ENCODE data around the gene CYTH4. TPM values are rescaled to one million over a fixed set of nuclear protein-coding genes. Genes with fewer than 3 reads are reported as not detected.

CYTH4 gene
- total RNA-seq, 4 donors from 2014 or later, result 5.1 to 27.3 (median 9.4) TPM

- H3K27me3 ChIP-seq, result peaks cover 0 to 40% (median 0%) of the 10 kb centered on the region in 4 donors
- H3K9me3 ChIP-seq, result no peaks in the 10 kb centered on the region
- no peak overlapping the region for H3K4me3 ChIP-seq
- no peak for DNase-seq (ENCODE audit: extremely low spot score)
- H3K4me1 ChIP-seq, result no peaks in the 10 kb centered on the region
- 92% methylated on average over 4 of the region's 4 CpGs for WGBS
- intact Hi-C loops (cut with DNase I), result no loop called here
- H3K36me3 ChIP-seq, result no peaks in the 10 kb centered on the region
- no peak overlapping the region for H3K27ac ChIP-seq (replicated peaks in 1 of 4)
- TF ChIP-seq EP300 (IDR thresholded peaks at IDR 0.05), result no peak
- TF ChIP-seq CTCF (IDR thresholded peaks at IDR 0.05), result no peak
- TF ChIP-seq POLR2AphosphoS5 (IDR thresholded peaks at IDR 0.05), result no peak
- TF ChIP-seq POLR2A (IDR thresholded peaks at IDR 0.05; ENCODE audit: low read depth), result no peak
Measured at GRCh38 chr22:37299969-37300509, 17.7 kb downstream of the CYTH4 start.

- no peak for TF ChIP-seq CTCF (IDR thresholded peaks at IDR 0.05)
- no peak for TF ChIP-seq POLR2A (IDR thresholded peaks at IDR 0.05; ENCODE audit: low read depth)
- TF ChIP-seq EP300 (IDR thresholded peaks at IDR 0.05), result no peak
- TF ChIP-seq POLR2AphosphoS5 (IDR thresholded peaks at IDR 0.05), result no peak
- 100% methylated on average over 1 of the region's 19 CpGs for WGBS
Measured at GRCh38 chr22:37300551-37301017, 18.3 kb downstream of the CYTH4 start.

GRCh38 chr22:37301144-37301830 lies 19.0 kb downstream of the CYTH4 start:
- Histone ChIP-seq H3K4me1 (peaks cover 0 to 3% (median under 1%) of the 10 kb centered on the region in 4 donors), H3K4me3 (no peak overlapping the region), H3K27me3 (peaks cover 0 to 31% (median 0%) of the 10 kb centered on the region in 4 donors), H3K9me3 (no peaks in the 10 kb centered on the region), H3K36me3 (no peaks in the 10 kb centered on the region), H3K27ac (replicated peaks in 1 of 4) (no peak overlapping the region)
- 90% methylated on average over 6 of the region's 6 CpGs for WGBS
- intact Hi-C loops (cut with DNase I), result no loop called here
- TF ChIP-seq POLR2A (IDR thresholded peaks at IDR 0.05; ENCODE audit: low read depth), result no peak
- no peak for TF ChIP-seq POLR2AphosphoS5 (IDR thresholded peaks at IDR 0.05)
- no peak for DNase-seq (ENCODE audit: extremely low spot score)

More at GRCh38 chr22:37300551-37301017, 18.3 kb downstream of the CYTH4 start:
- Histone ChIP-seq H3K9me3 (no peaks in the 10 kb centered on the region), H3K4me3 (no peak overlapping the region), H3K27ac (replicated peaks in 1 of 4) (no peak overlapping the region), H3K4me1 (no peaks in the 10 kb centered on the region), H3K36me3 (no peaks in the 10 kb centered on the region), H3K27me3 (peaks cover 0 to 36% (median 0%) of the 10 kb centered on the region in 4 donors)
- no peak for DNase-seq (ENCODE audit: extremely low spot score)
- intact Hi-C loops (cut with DNase I), result no loop called here

- no peaks in the 10 kb centered on the region for H3K9me3 ChIP-seq
- H3K4me3 ChIP-seq, result no peak overlapping the region
- H3K36me3 ChIP-seq, result no peaks in the 10 kb centered on the region
- peaks cover 14 to 19% (median 17%) of the 10 kb centered on the region in 4 donors for H3K4me1 ChIP-seq
- peaks cover 0 to 28% (median 0%) of the 10 kb centered on the region in 4 donors for H3K27me3 ChIP-seq
- DNase-seq (ENCODE audit: extremely low spot score), result no peak
- intact Hi-C loops (cut with DNase I), result no loop called here
- 87% methylated on average over 30 of the region's 31 CpGs for WGBS
- TF ChIP-seq POLR2A (IDR thresholded peaks at IDR 0.05; ENCODE audit: low read depth) (no peak), EP300 (IDR thresholded peaks at IDR 0.05) (no peak), POLR2AphosphoS5 (IDR thresholded peaks at IDR 0.05) (no peak), CTCF (IDR thresholded peaks at IDR 0.05) (no peak)
- H3K27ac ChIP-seq (replicated peaks in 1 of 4), result no peak overlapping the region
Measured at GRCh38 chr22:37302674-37303555, 20.6 kb downstream of the CYTH4 start.
